OCI-LY7 (cell line): Measurements from ENCODE around the gene COL4A1. TPM values are rescaled to one million over a fixed set of nuclear protein-coding genes. Genes with fewer than 3 reads are reported as not detected.
"Not testable (repeated sequence)": the region's sequence is repeated elsewhere in the genome, so short reads cannot be mapped to it uniquely, and the experiment has no call there.

Experiments
- BruUV-seq: library from RNA; stranded (reverse); fragments of 400-500 nt; replicated peaks from 2 replicates; lab custom pipeline; 2021; lab: Mats Ljungman, UMichigan
- CTCF ChIA-PET: fragments of 300-600 bp; sonication (Branson Sonifier 250); formaldehyde crosslinking; loops from one replicate; lab custom pipeline; 2022; ENCODE audit warnings: antibody characterized with exemption; ENCODE audit not compliant: unreplicated experiment; lab: Charles Lee
- POLR2A ChIA-PET: fragments of 300-600 bp; sonication (Branson Sonifier 250); formaldehyde crosslinking; loops from one replicate; lab custom pipeline; 2022; ENCODE audit warnings: antibody characterized with exemption; lab: Charles Lee
- DNase-seq: peaks from one replicate; pipeline ENCODE4 v3.0.0-alpha.2; 2015; ENCODE audit warnings: low spot score
- H2AFZ ChIP-seq: fragments of 200-600 bp; sonication (generic), shearing (Covaris generic); 2 replicates; pipeline ENCODE4 v1.6.1; 2014; ENCODE audit warnings: mild to moderate bottlenecking, antibody characterized with exemption, low read length, moderate library complexity
- H3K27ac ChIP-seq: fragments of 200-600 bp; sonication (generic); 2 replicates; pipeline ENCODE4 v1.5.1; 2014; ENCODE audit warnings: mixed run types, low read depth, mild to moderate bottlenecking, moderate library complexity, low read length, inconsistent platforms; ENCODE audit not compliant: poor library complexity, severe bottlenecking
- H3K36me3 ChIP-seq: fragments of 200-600 bp; sonication (generic); 2 replicates; pipeline ENCODE4 v1.6.1; 2014; ENCODE audit warnings: mild to moderate bottlenecking, antibody characterized with exemption, low read length, moderate library complexity, mixed read lengths; ENCODE audit not compliant: insufficient read depth
- H3K4me1 ChIP-seq: fragments of 200-600 bp; sonication (generic); 2 replicates; pipeline ENCODE4 v1.5.1; 2014; ENCODE audit warnings: mild to moderate bottlenecking, low read length; ENCODE audit not compliant: insufficient read depth, poor library complexity, severe bottlenecking
- H3K4me2 ChIP-seq: fragments of 200-600 bp; sonication (generic); 2 replicates; pipeline ENCODE4 v1.6.1; 2014; ENCODE audit warnings: mild to moderate bottlenecking, low read length
- H3K4me3 ChIP-seq: fragments of 200-600 bp; sonication (generic); 2 replicates; pipeline ENCODE4 v1.5.1; 2014; ENCODE audit warnings: mild to moderate bottlenecking, low read depth, low read length; ENCODE audit not compliant: poor library complexity, severe bottlenecking
- H3K79me2 ChIP-seq: fragments of 200-600 bp; sonication (generic); 2 replicates; pipeline ENCODE4 v1.6.1; 2016; ENCODE audit warnings: low read depth, mild to moderate bottlenecking, low read length, moderate library complexity, mixed read lengths; ENCODE audit not compliant: insufficient read depth
- H3K9me2 ChIP-seq: fragments of 200-600 bp; sonication (generic); 2 replicates; pipeline ENCODE4 v1.6.1; 2016; ENCODE audit warnings: mild to moderate bottlenecking, low read length, mixed read lengths; ENCODE audit not compliant: insufficient read depth
- H3K9me3 ChIP-seq: fragments of 200-600 bp; sonication (generic); 2 replicates; pipeline ENCODE4 v1.6.1; 2014; ENCODE audit warnings: mild to moderate bottlenecking, mixed run types, low read length, mixed read lengths
- H4K20me1 ChIP-seq: fragments of 200-600 bp; sonication (generic); 2 replicates; pipeline ENCODE4 v1.6.1; 2014; ENCODE audit warnings: mild to moderate bottlenecking, antibody characterized with exemption, low read length, moderate library complexity, mixed read lengths; ENCODE audit not compliant: insufficient read depth
- CTCF ChIP-seq: fragments of 200-600 bp; sonication (generic); conservative IDR thresholded peaks from 2 replicates; pipeline ENCODE4 v1.5.1; 2014; ENCODE audit warnings: mild to moderate bottlenecking, antibody characterized with exemption, low read length, moderate library complexity, mixed read lengths
- EZH2phosphoT487 ChIP-seq: fragments of 200-600 bp; sonication (generic); IDR thresholded peaks from 2 replicates; pipeline ENCODE4 v1.6.1; 2018; ENCODE audit warnings: low read depth, borderline replicate concordance, mild to moderate bottlenecking, mixed run types, antibody characterized with exemption, low read length, moderate library complexity, mixed read lengths
- intact Hi-C: fragments of 100-400 bp; cut with micrococcal nuclease; formaldehyde crosslinking; loops from one replicate; pipeline ENCODE4 v1.10.0; 2022; ENCODE audit not compliant: unreplicated experiment
- total RNA-seq, 2 experiments: library from RNA; depleted of rRNA in 1 of 2; stranded (reverse); fragments of >200 nt in 1 of 2; shearing (Covaris generic) in 1 of 2; gene quantifications; 2 replicates each; pipeline ENCODE4 v1.2.3, GENCODE V29; 2014 to 2022

Gene COL4A1
- total RNA-seq, 2 experiments from 2014 or later: 0.06 TPM; not detected in 1

- no TSS peak for BruUV-seq
- H3K27ac ChIP-seq: no peak overlapping the region
- no peak for DNase-seq
- no peaks in the 10 kb centered on the region for H4K20me1 ChIP-seq
- H3K36me3 ChIP-seq: no peaks in the 10 kb centered on the region
- no peak overlapping the region for H3K4me2 ChIP-seq
- no peaks in the 10 kb centered on the region for H3K79me2 ChIP-seq
- ChIA-PET CTCF (no interaction called here), POLR2A (no interaction called here)
- H3K9me3 ChIP-seq: no peaks in the 10 kb centered on the region
- no peak overlapping the region for H3K4me3 ChIP-seq
- intact Hi-C loops: no loop called here
- H3K4me1 ChIP-seq: no peaks in the 10 kb centered on the region
- TF ChIP-seq CTCF (no peak), EZH2phosphoT487 (no peak)
- no peaks in the 10 kb centered on the region for H3K9me2 ChIP-seq
- H2AFZ ChIP-seq: no peak overlapping the region
Observed at GRCh38 chr13:110314516-110315245, 7.7 kb upstream of the COL4A1 start.

- H3K9me3 ChIP-seq, H3K4me2 ChIP-seq, H4K20me1 ChIP-seq, DNase-seq, H3K27ac ChIP-seq, POLR2A ChIA-PET, BruUV-seq, H3K4me3 ChIP-seq, H3K36me3 ChIP-seq, H3K4me1 ChIP-seq, H3K9me2 ChIP-seq, intact Hi-C loops, H2AFZ ChIP-seq, H3K79me2 ChIP-seq, CTCF ChIA-PET: not testable (repeated sequence)
Observed at GRCh38 chr13:110313733-110314132, 6.8 kb upstream of the COL4A1 start.

- POLR2A ChIA-PET, H3K79me2 ChIP-seq, H4K20me1 ChIP-seq, BruUV-seq, H3K36me3 ChIP-seq, H3K9me2 ChIP-seq, intact Hi-C loops, CTCF ChIA-PET, H2AFZ ChIP-seq, H3K9me3 ChIP-seq, H3K4me3 ChIP-seq, H3K27ac ChIP-seq, H3K4me1 ChIP-seq, DNase-seq, H3K4me2 ChIP-seq: not testable (repeated sequence)
Observed at GRCh38 chr13:110313261-110313660, 6.3 kb upstream of the COL4A1 start.
